Upper lobe of left lung (tissue), 6 donors: Measurements from ENCODE around the gene TRPC3. TPM values are rescaled to one million over a fixed set of nuclear protein-coding genes. Genes with fewer than 3 reads are reported as not detected.

Experiments used
- ATAC-seq, 2 donors: fragments of 200-7000 bp; cut with Tn5 transposase; one replicate each; pipeline ENCODE4 v1.9.1; 2022; ENCODE audit warnings: mild to moderate bottlenecking in 2 of 2, moderate library complexity in 2 of 2; ENCODE audit not compliant: low FRiP score in 2 of 2
- DNase-seq, 2 donors: peaks; one replicate each; pipeline ENCODE4 v3.0.0-alpha.2; 2019 to 2020
- H3K27ac ChIP-seq, 4 donors: fragments of 200-600 bp; sonication (generic); one replicate each; pipeline ENCODE4 v1.5.1; 2016 to 2019
- H3K27me3 ChIP-seq, 4 donors: fragments of 200-600 bp; sonication (generic); one replicate each; pipeline ENCODE4 v1.5.1; 2017 to 2019
- H3K36me3 ChIP-seq, 4 donors: fragments of 200-600 bp; sonication (generic); one replicate each; pipeline ENCODE4 v1.5.1; 2016 to 2019
- H3K4me1 ChIP-seq, 4 donors: fragments of 200-600 bp; sonication (generic); one replicate each; pipeline ENCODE4 v1.5.1; 2018 to 2019
- H3K4me3 ChIP-seq, 4 donors: fragments of 200-600 bp; sonication (generic); one replicate each; pipeline ENCODE4 v1.5.1; 2017 to 2019; ENCODE audit warnings: mild to moderate bottlenecking in 2 of 4, moderate library complexity in 1 of 4
- H3K9me3 ChIP-seq, 4 donors: fragments of 200-600 bp; sonication (generic); one replicate each; pipeline ENCODE4 v1.5.1; 2018 to 2019
- CTCF ChIP-seq, 6 experiments: fragments of 450-650 bp in 4 of 6; fragments of 200-600 bp in 2 of 6; sonication (generic) in 2 of 6; IDR thresholded peaks; one replicate each; pipeline ENCODE4 v1.5.1; 2016 to 2019; ENCODE audit warnings: antibody characterized with exemption in 6 of 6
- EP300 ChIP-seq, 4 donors: sonication (generic); formaldehyde crosslinking; IDR thresholded peaks; one replicate each; pipeline ENCODE4 v1.5.1; 2017; ENCODE audit warnings: antibody characterized with exemption in 4 of 4, control low read depth in 2 of 4
- POLR2A ChIP-seq, 4 donors: fragments of 450-650 bp; IDR thresholded peaks; one replicate each; pipeline ENCODE4 v1.5.1; 2016 to 2017; ENCODE audit warnings: antibody characterized with exemption in 4 of 4, mild to moderate bottlenecking in 2 of 4
- POLR2AphosphoS5 ChIP-seq, 2 donors: sonication (generic); formaldehyde crosslinking; IDR thresholded peaks; one replicate each; pipeline ENCODE4 v1.5.1; 2017; ENCODE audit warnings: antibody characterized with exemption in 2 of 2
- WGBS, 2 donors: methylation state at CpG; one replicate each; pipeline ENCODE4 v1.1.5; 2017 to 2018; 5-methylcytosine and 5-hydroxymethylcytosine counted together
- total RNA-seq, 6 donors: library from RNA; depleted of rRNA in 4 of 6; stranded (reverse); fragments of >200 nt in 4 of 6; gene quantifications; one replicate each; pipeline versions ENCODE4 v1.1.0 to v1.2.1, GENCODE V29; 2016 to 2021
- donor health status: DM: no; HTN: no; CAD: no; lungs with moderate emphysema.
- donor health status: DM: no; HTN: yes; CAD: no; lungs with severe emphysema.

Gene TRPC3
- total RNA-seq, 6 donors from 2014 or later = 0.77 to 9.4 (median 1.4) TPM

- Histone ChIP-seq H3K27me3 (no peaks in the 10 kb centered on the region), H3K9me3 (no peaks in the 10 kb centered on the region), H3K4me3 (no peak overlapping the region), H3K4me1 (no peaks in the 10 kb centered on the region), H3K27ac (no peak overlapping the region), H3K36me3 (no peaks in the 10 kb centered on the region)
- ATAC-seq (no peak), DNase-seq (no peak)
- TF ChIP-seq POLR2A (IDR thresholded peaks at IDR 0.05) = no peak
- no peak for TF ChIP-seq EP300 (IDR thresholded peaks at IDR 0.05)
- TF ChIP-seq POLR2AphosphoS5 (IDR thresholded peaks at IDR 0.05) = no peak
- TF ChIP-seq CTCF (IDR thresholded peaks at IDR 0.05) = no peak
- WGBS, 2 donors = 41 to 47% methylated on average over 3 of the region's 3 CpGs
Observed at GRCh38 chr4:121939690-121940089, 12.2 kb downstream of the TRPC3 start.

GRCh38 chr4:121938282-121939092, 13.4 kb downstream of the TRPC3 start:
- 58 to 60% methylated on average over 5 of the region's 5 CpGs for WGBS, 2 donors
- H3K27ac ChIP-seq = no peak overlapping the region
- H3K4me1 ChIP-seq = no peaks in the 10 kb centered on the region
- ATAC-seq (no peak), DNase-seq (no peak)
- H3K36me3 ChIP-seq = no peaks in the 10 kb centered on the region
- H3K4me3 ChIP-seq = no peak overlapping the region
- H3K27me3 ChIP-seq = no peaks in the 10 kb centered on the region
- no peaks in the 10 kb centered on the region for H3K9me3 ChIP-seq
- TF ChIP-seq CTCF (IDR thresholded peaks at IDR 0.05) (no peak), POLR2AphosphoS5 (IDR thresholded peaks at IDR 0.05) (no peak)

- Histone ChIP-seq H3K4me3 (no peak overlapping the region), H3K27ac (no peak overlapping the region), H3K36me3 (no peaks in the 10 kb centered on the region), H3K9me3 (no peaks in the 10 kb centered on the region), H3K4me1 (no peaks in the 10 kb centered on the region), H3K27me3 (no peaks in the 10 kb centered on the region)
- no peak for DNase-seq
- no peak for ATAC-seq
- TF ChIP-seq POLR2AphosphoS5 (IDR thresholded peaks at IDR 0.05) (no peak), POLR2A (IDR thresholded peaks at IDR 0.05) (no peak), CTCF (IDR thresholded peaks at IDR 0.05) (no peak), EP300 (IDR thresholded peaks at IDR 0.05) (no peak)
- WGBS, 2 donors = 63 to 66% methylated on average over 4 of the region's 4 CpGs
Observed at GRCh38 chr4:121936101-121936500, 15.8 kb downstream of the TRPC3 start.

- H3K4me3 ChIP-seq = no peak overlapping the region
- H3K27ac ChIP-seq = no peak overlapping the region
- H3K4me1 ChIP-seq = no peaks in the 10 kb centered on the region
- no peaks in the 10 kb centered on the region for H3K36me3 ChIP-seq
- ATAC-seq = no peak
- WGBS, 2 donors = 70 to 89% methylated on average over 1 of the region's 1 CpG
- H3K9me3 ChIP-seq = no peaks in the 10 kb centered on the region
- TF ChIP-seq EP300 (IDR thresholded peaks at IDR 0.05) (no peak), POLR2AphosphoS5 (IDR thresholded peaks at IDR 0.05) (no peak), CTCF (IDR thresholded peaks at IDR 0.05) (no peak), POLR2A (IDR thresholded peaks at IDR 0.05) (no peak)
- H3K27me3 ChIP-seq = no peaks in the 10 kb centered on the region
- no peak for DNase-seq
Observed at GRCh38 chr4:121934635-121935034, 17.2 kb downstream of the TRPC3 start.
